Stimulated activated naive B cell treated with anti-CD40 and anti-IgM and Interleukin-4, amounts not matched to agents 10 μg/mL and 1 μg/mL and 100 μg/mL, for 72 hours (primary cell): Measurements from ENCODE around the gene TCF7.

Experiments used
- ATAC-seq, 2 donors: fragments of 150-1000 bp; cut with Tn5 transposase; replicated peaks; 2 replicates each; pipeline ENCODE4 v1.10.0; 2021; ENCODE audit warnings: moderate library complexity in 1 of 2
- DNase-seq: peaks from one replicate; pipeline ENCODE4 v3.0.0; 2021
- H3K27ac Mint-ChIP-seq: one replicate; pipeline ENCODE4 v1.8.0; 2022; ENCODE audit warnings: mild to moderate bottlenecking, mixed read lengths
- H3K27me3 Mint-ChIP-seq, 2 donors: one replicate each; pipeline ENCODE4 v1.8.0; 2022; ENCODE audit warnings: mixed read lengths in 2 of 2
- H3K36me3 Mint-ChIP-seq, 2 donors: one replicate each; pipeline ENCODE4 v1.8.0; 2022; ENCODE audit warnings: mixed read lengths in 2 of 2, mild to moderate bottlenecking in 1 of 2
- H3K4me1 Mint-ChIP-seq, 2 donors: one replicate each; pipeline ENCODE4 v1.8.0; 2022; ENCODE audit warnings: mixed read lengths in 2 of 2, mild to moderate bottlenecking in 1 of 2
- H3K4me3 Mint-ChIP-seq, 2 donors: one replicate each; pipeline ENCODE4 v1.8.0; 2022; ENCODE audit warnings: mild to moderate bottlenecking in 2 of 2, mixed read lengths in 2 of 2, moderate library complexity in 1 of 2
- H3K9me3 Mint-ChIP-seq, 2 donors: one replicate each; pipeline ENCODE4 v1.8.0; 2022; ENCODE audit warnings: mixed read lengths in 2 of 2, mild to moderate bottlenecking in 1 of 2

The TCF7 gene

GRCh38 chr5:134084570-134084969, 29.9 kb upstream of the TCF7 start:
- Mint-ChIP-seq H3K4me3 (no peak overlapping the region), H3K27me3 (no peaks in the 10 kb centered on the region), H3K27ac (no peak overlapping the region), H3K36me3 (no peaks in the 10 kb centered on the region), H3K4me1 (no peaks in the 10 kb centered on the region), H3K9me3 (no peaks in the 10 kb centered on the region)
- DNase-seq (no peak), ATAC-seq (no peak)

- H3K9me3 Mint-ChIP-seq, result no peaks in the 10 kb centered on the region
- H3K4me1 Mint-ChIP-seq, result peaks cover 5 to 8% of the 10 kb centered on the region in 2 donors
- H3K27ac Mint-ChIP-seq, result no peak overlapping the region
- H3K36me3 Mint-ChIP-seq, result no peaks in the 10 kb centered on the region
- ATAC-seq, result no peak
- no peak for DNase-seq
- no peaks in the 10 kb centered on the region for H3K27me3 Mint-ChIP-seq
- H3K4me3 Mint-ChIP-seq, result no peak overlapping the region
Measured at GRCh38 chr5:134085411-134085810, 29.1 kb upstream of the TCF7 start.

- peaks cover 13 to 18% of the 10 kb centered on the region in 2 donors for H3K4me1 Mint-ChIP-seq
Measured at GRCh38 chr5:134086225-134086942, 28.1 kb upstream of the TCF7 start.

GRCh38 chr5:134086943-134087305, 27.6 kb upstream of the TCF7 start:
- H3K9me3 Mint-ChIP-seq, result no peaks in the 10 kb centered on the region
- no peak overlapping the region for H3K27ac Mint-ChIP-seq
- H3K36me3 Mint-ChIP-seq, result no peaks in the 10 kb centered on the region
- no peaks in the 10 kb centered on the region for H3K27me3 Mint-ChIP-seq
- no peak overlapping the region for H3K4me3 Mint-ChIP-seq
- peaks cover 14 to 23% of the 10 kb centered on the region in 2 donors for H3K4me1 Mint-ChIP-seq
- no peak for ATAC-seq
- no peak for DNase-seq

More at GRCh38 chr5:134086225-134086942, 28.1 kb upstream of the TCF7 start:
- H3K36me3 Mint-ChIP-seq, result no peaks in the 10 kb centered on the region
- no peak overlapping the region for H3K4me3 Mint-ChIP-seq
- ATAC-seq (no peak), DNase-seq (no peak)
- no peaks in the 10 kb centered on the region for H3K27me3 Mint-ChIP-seq
- H3K9me3 Mint-ChIP-seq, result no peaks in the 10 kb centered on the region
- H3K27ac Mint-ChIP-seq, result no peak overlapping the region

- H3K4me3 Mint-ChIP-seq, result no peak overlapping the region
- peaks cover 19 to 29% of the 10 kb centered on the region in 2 donors for H3K4me1 Mint-ChIP-seq
- H3K27me3 Mint-ChIP-seq, result no peaks in the 10 kb centered on the region
- no peaks in the 10 kb centered on the region for H3K36me3 Mint-ChIP-seq
- H3K9me3 Mint-ChIP-seq, result no peaks in the 10 kb centered on the region
- ATAC-seq (no peak), DNase-seq (no peak)
- H3K27ac Mint-ChIP-seq, result no peak overlapping the region
Measured at GRCh38 chr5:134088291-134088690, 26.2 kb upstream of the TCF7 start.

GRCh38 chr5:134088994-134089560, 25.4 kb upstream of the TCF7 start:
- Mint-ChIP-seq H3K27me3 (no peaks in the 10 kb centered on the region), H3K4me3 (no peak overlapping the region), H3K36me3 (no peaks in the 10 kb centered on the region), H3K4me1 (peaks cover 19 to 29% of the 10 kb centered on the region in 2 donors), H3K9me3 (no peaks in the 10 kb centered on the region), H3K27ac (no peak overlapping the region)
- DNase-seq (no peak), ATAC-seq (no peak)

- Mint-ChIP-seq H3K9me3 (no peaks in the 10 kb centered on the region), H3K36me3 (no peaks in the 10 kb centered on the region), H3K4me3 (no peak overlapping the region), H3K27me3 (no peaks in the 10 kb centered on the region), H3K27ac (no peak overlapping the region), H3K4me1 (peaks cover 19 to 29% of the 10 kb centered on the region in 2 donors)
- DNase-seq (no peak), ATAC-seq (peak; percentile 41 to 45)
Measured at GRCh38 chr5:134090522-134090921, 24.0 kb upstream of the TCF7 start.

- H3K27ac Mint-ChIP-seq, result no peak overlapping the region
- no peak for ATAC-seq
Measured at GRCh38 chr5:134091626-134092121, 22.8 kb upstream of the TCF7 start.

GRCh38 chr5:134092875-134093274, 21.6 kb upstream of the TCF7 start:
- DNase-seq, result no peak
- H3K27me3 Mint-ChIP-seq, result no peaks in the 10 kb centered on the region
- H3K36me3 Mint-ChIP-seq, result no peaks in the 10 kb centered on the region
- no peaks in the 10 kb centered on the region for H3K9me3 Mint-ChIP-seq
- H3K4me3 Mint-ChIP-seq, result no peak overlapping the region
- peaks cover 21 to 29% of the 10 kb centered on the region in 2 donors for H3K4me1 Mint-ChIP-seq
- no peak overlapping the region for H3K27ac Mint-ChIP-seq
- ATAC-seq, result peak; percentile 27 to 42

More at GRCh38 chr5:134091626-134092121, 22.8 kb upstream of the TCF7 start:
- Mint-ChIP-seq H3K4me3 (no peak overlapping the region), H3K36me3 (no peaks in the 10 kb centered on the region), H3K9me3 (no peaks in the 10 kb centered on the region), H3K4me1 (peaks cover 19 to 29% of the 10 kb centered on the region in 2 donors), H3K27me3 (no peaks in the 10 kb centered on the region)
- DNase-seq, result no peak

- Mint-ChIP-seq H3K9me3 (no peaks in the 10 kb centered on the region), H3K27me3 (no peaks in the 10 kb centered on the region), H3K4me1 (peaks cover 21 to 31% of the 10 kb centered on the region in 2 donors), H3K36me3 (no peaks in the 10 kb centered on the region), H3K27ac (peak overlapping the region; percentile 20), H3K4me3 (no peak overlapping the region)
- ATAC-seq (no peak), DNase-seq (no peak)
Measured at GRCh38 chr5:134093351-134093750, 21.1 kb upstream of the TCF7 start.

- Mint-ChIP-seq H3K27me3 (no peaks in the 10 kb centered on the region), H3K4me1 (peaks cover 33 to 43% of the 10 kb centered on the region in 2 donors), H3K9me3 (no peaks in the 10 kb centered on the region), H3K36me3 (no peaks in the 10 kb centered on the region), H3K4me3 (no peak overlapping the region), H3K27ac (no peak overlapping the region)
- DNase-seq (no peak), ATAC-seq (no peak)
Measured at GRCh38 chr5:134095293-134095692, 19.2 kb upstream of the TCF7 start.

GRCh38 chr5:134095887-134096589, 18.4 kb upstream of the TCF7 start:
- no peaks in the 10 kb centered on the region for H3K9me3 Mint-ChIP-seq
- H3K27me3 Mint-ChIP-seq, result no peaks in the 10 kb centered on the region
- peaks cover 34 to 43% of the 10 kb centered on the region in 2 donors for H3K4me1 Mint-ChIP-seq
- no peak overlapping the region for H3K4me3 Mint-ChIP-seq
- no peak for ATAC-seq
- H3K27ac Mint-ChIP-seq, result no peak overlapping the region
- H3K36me3 Mint-ChIP-seq, result no peaks in the 10 kb centered on the region
- no peak for DNase-seq

GRCh38 chr5:134097211-134097749, 17.2 kb upstream of the TCF7 start:
- Mint-ChIP-seq H3K9me3 (no peaks in the 10 kb centered on the region), H3K4me1 (peaks cover 38 to 45% of the 10 kb centered on the region in 2 donors), H3K4me3 (no peak overlapping the region), H3K36me3 (no peaks in the 10 kb centered on the region), H3K27me3 (no peaks in the 10 kb centered on the region), H3K27ac (no peak overlapping the region)
- DNase-seq, result no peak
- no peak for ATAC-seq

GRCh38 chr5:134098690-134099089, 15.8 kb upstream of the TCF7 start:
- DNase-seq (no peak), ATAC-seq (no peak)
- Mint-ChIP-seq H3K9me3 (no peaks in the 10 kb centered on the region), H3K27me3 (no peaks in the 10 kb centered on the region), H3K36me3 (no peaks in the 10 kb centered on the region), H3K4me1 (peaks cover 36 to 39% of the 10 kb centered on the region in 2 donors), H3K27ac (peak overlapping the region; percentile 84), H3K4me3 (no peak overlapping the region)
